Nephron progenitor cell (in vitro differentiated cells): ENCODE results near the gene PLLP.
A peak's percentile ranks its signal among the peaks of the same experiment; 100 is the strongest.

Source experiments
- DNase-seq: peaks from one replicate; pipeline ENCODE4 v3.0.0; 2021
- H3K27ac Mint-ChIP-seq: 2 replicates; pipeline ENCODE4 v1.8.0; 2021; ENCODE audit warnings: mild to moderate bottlenecking, moderate library complexity, mixed read lengths
- H3K27me3 Mint-ChIP-seq: 2 replicates; pipeline ENCODE4 v1.8.0; 2021; ENCODE audit warnings: mild to moderate bottlenecking, low read depth, mixed read lengths; ENCODE audit not compliant: poor library complexity
- H3K36me3 Mint-ChIP-seq: 2 replicates; pipeline ENCODE4 v1.8.0; 2021; ENCODE audit warnings: low read depth, mixed read lengths
- H3K4me1 Mint-ChIP-seq: 2 replicates; pipeline ENCODE4 v1.8.0; 2021; ENCODE audit warnings: mixed read lengths
- H3K4me3 Mint-ChIP-seq: 2 replicates; pipeline ENCODE4 v1.8.0; 2021; ENCODE audit warnings: mild to moderate bottlenecking, moderate library complexity, mixed read lengths
- H3K9me3 Mint-ChIP-seq: 2 replicates; pipeline ENCODE4 v1.8.0; 2021; ENCODE audit warnings: mild to moderate bottlenecking, moderate library complexity, mixed read lengths
- CTCF ChIP-seq: fragments of 200-600 bp; sonication (generic); IDR thresholded peaks from 2 replicates; pipeline ENCODE4 v1.5.0; 2021; ENCODE audit warnings: antibody characterized with exemption

Gene PLLP

GRCh38 chr16:57266531-57267260 lies 17.8 kb downstream of the PLLP start:
- no peak overlapping the region for H3K4me3 Mint-ChIP-seq
- H3K27ac Mint-ChIP-seq, result no peak overlapping the region
- DNase-seq, result no peak
- no peaks in the 10 kb centered on the region for H3K9me3 Mint-ChIP-seq
- no peaks in the 10 kb centered on the region for H3K36me3 Mint-ChIP-seq
- H3K4me1 Mint-ChIP-seq, result peaks cover 22% of the 10 kb centered on the region
- TF ChIP-seq CTCF, result no peak
- H3K27me3 Mint-ChIP-seq, result peaks cover 15% of the 10 kb centered on the region

- Mint-ChIP-seq H3K9me3 (no peaks in the 10 kb centered on the region), H3K36me3 (no peaks in the 10 kb centered on the region), H3K4me1 (peaks cover 22% of the 10 kb centered on the region), H3K27ac (no peak overlapping the region), H3K27me3 (peaks cover 15% of the 10 kb centered on the region), H3K4me3 (no peak overlapping the region)
- no peak for DNase-seq
- no peak for TF ChIP-seq CTCF
Observed at GRCh38 chr16:57265850-57266530, 18.5 kb downstream of the PLLP start.

GRCh38 chr16:57264950-57265371 lies 19.5 kb downstream of the PLLP start:
- no peak overlapping the region for H3K4me3 Mint-ChIP-seq
- no peak for DNase-seq
- no peaks in the 10 kb centered on the region for H3K36me3 Mint-ChIP-seq
- peaks cover 30% of the 10 kb centered on the region for H3K4me1 Mint-ChIP-seq
- no peaks in the 10 kb centered on the region for H3K9me3 Mint-ChIP-seq
- H3K27ac Mint-ChIP-seq, result no peak overlapping the region
- peaks cover 12% of the 10 kb centered on the region for H3K27me3 Mint-ChIP-seq
- TF ChIP-seq CTCF, result no peak

- Mint-ChIP-seq H3K27ac (no peak overlapping the region), H3K4me1 (peaks cover 31% of the 10 kb centered on the region), H3K36me3 (no peaks in the 10 kb centered on the region), H3K9me3 (no peaks in the 10 kb centered on the region), H3K4me3 (no peak overlapping the region), H3K27me3 (peaks cover 12% of the 10 kb centered on the region)
- no peak for DNase-seq
- TF ChIP-seq CTCF, result no peak
Observed at GRCh38 chr16:57264381-57264780, 20.1 kb downstream of the PLLP start.

- Mint-ChIP-seq H3K4me1 (peaks cover 31% of the 10 kb centered on the region), H3K4me3 (no peak overlapping the region), H3K27me3 (peaks cover 12% of the 10 kb centered on the region), H3K27ac (peak overlapping the region; percentile 48), H3K36me3 (no peaks in the 10 kb centered on the region), H3K9me3 (no peaks in the 10 kb centered on the region)
- DNase-seq, result no peak
- TF ChIP-seq CTCF, result no peak
Observed at GRCh38 chr16:57263541-57264351, 20.7 kb downstream of the PLLP start.
